GM18519 (cell line): ENCODE data around the gene SLC5A8.
"Not testable (repeated sequence)": the region's sequence is repeated elsewhere in the genome, so short reads cannot be mapped to it uniquely, and the experiment has no call there.

Source experiments
- ATAC-seq: cut with Tn5 transposase; IDR thresholded peaks from one replicate; pipeline ENCODE4 v1.9.1; 2021; ENCODE audit warnings: mild to moderate bottlenecking, moderate library complexity; ENCODE audit not compliant: unreplicated experiment, low FRiP score

SLC5A8 gene

DNA sequence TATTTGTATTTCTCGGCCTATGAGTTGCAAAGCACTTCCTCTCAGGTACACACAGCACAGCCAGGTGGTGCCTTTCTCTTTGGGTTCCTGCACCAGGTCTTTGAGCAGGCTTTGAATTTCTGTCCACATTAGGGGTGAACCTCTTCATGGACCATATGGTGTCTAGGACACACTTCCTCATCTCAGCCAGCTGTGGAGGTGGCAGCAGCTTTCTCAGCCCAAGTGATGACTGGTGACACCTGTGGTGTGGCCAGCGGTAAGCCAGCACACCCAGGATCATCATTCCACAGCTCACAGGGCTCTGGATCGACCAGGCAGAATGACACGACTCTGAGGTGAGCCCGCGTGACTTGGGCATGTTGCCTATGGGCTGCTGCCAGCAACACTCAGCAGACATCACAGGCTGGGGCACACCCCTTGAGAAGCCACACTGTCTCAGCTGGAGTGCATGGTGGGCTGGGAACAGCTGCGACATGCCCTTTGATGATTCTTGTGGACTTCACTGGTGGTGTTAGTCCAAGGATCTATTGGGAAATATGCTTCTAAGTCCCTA lies 36.8 kb downstream of the SLC5A8 start:
- ATAC-seq = no peak

DNA sequence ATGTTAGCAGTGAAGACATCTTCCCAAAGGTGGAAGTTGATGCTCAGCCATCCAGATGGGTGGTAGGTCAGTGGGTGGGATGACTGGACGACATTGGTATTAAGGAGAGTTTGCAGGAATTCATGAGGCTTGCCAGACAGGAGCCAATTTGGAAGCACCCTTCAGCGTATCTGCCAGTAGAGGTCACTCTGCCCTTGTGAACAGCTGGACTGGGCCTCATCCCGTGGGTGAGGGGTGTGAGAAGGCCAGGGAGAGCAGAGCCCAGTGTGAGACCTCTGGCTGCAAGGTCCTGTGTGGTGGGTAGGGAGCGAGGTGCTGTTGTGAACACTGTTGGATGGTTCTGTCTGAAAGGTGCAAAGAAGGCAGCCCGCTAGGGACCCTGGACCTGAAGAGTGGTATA lies 37.7 kb downstream of the SLC5A8 start:
- ATAC-seq = no peak

DNA sequence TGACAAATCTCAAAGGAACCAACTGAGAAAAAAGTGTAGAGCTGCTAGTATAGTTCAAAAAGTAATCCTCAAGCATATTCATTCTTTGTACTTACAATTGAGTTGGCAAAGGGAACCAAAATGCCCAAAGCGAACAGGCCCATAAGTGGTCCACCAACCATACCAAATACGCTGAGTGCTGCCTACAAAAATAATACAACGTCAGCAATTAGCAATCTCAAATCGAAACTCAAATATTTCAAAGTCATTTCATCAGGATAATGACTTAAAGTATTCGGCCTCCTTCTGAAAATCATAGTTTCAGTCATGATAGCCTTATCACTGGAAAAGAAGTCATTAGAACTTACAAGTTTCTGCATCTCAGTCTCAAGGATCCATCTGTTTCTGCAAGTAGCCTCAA lies 42.0 kb downstream of the SLC5A8 start:
- no peak for ATAC-seq

DNA sequence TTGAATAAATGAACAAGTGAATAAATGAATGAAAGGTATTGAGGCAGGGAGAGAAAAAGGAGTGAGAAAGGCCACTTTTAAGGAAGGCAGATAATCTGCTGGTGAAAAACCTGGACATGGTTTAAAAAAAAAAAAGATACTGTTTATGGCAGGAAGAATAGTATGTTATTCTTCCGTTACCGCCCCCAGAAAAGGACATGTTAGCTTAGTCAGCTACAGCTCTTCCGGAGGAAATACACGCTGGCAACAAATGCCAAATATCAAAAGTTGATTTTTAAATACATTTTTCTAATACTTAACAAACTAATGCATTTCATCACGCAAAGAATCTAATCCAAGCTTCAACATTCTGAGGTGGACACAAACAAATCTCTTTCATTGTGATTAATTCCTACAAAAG lies 43.2 kb downstream of the SLC5A8 start:
- no peak for ATAC-seq

DNA sequence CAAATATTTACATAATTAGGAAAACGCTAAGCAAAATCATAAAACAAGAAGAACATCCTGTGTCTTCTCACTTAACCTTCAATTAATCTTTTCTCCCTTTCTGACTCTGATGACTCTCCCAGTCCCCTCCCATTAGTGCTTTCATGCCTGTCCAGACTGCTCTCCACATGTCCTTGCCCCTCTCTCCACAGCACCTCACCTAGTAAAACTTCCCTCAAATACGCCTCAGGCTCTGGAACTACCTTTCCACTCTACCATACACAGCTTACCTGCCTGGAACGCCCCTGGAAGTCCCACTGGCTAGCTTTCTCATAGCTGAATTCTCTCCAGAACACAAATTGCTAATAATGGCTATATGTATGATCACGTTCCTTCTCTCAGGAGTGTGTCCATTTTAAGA lies 44.7 kb downstream of the SLC5A8 start:
- ATAC-seq = no peak

DNA sequence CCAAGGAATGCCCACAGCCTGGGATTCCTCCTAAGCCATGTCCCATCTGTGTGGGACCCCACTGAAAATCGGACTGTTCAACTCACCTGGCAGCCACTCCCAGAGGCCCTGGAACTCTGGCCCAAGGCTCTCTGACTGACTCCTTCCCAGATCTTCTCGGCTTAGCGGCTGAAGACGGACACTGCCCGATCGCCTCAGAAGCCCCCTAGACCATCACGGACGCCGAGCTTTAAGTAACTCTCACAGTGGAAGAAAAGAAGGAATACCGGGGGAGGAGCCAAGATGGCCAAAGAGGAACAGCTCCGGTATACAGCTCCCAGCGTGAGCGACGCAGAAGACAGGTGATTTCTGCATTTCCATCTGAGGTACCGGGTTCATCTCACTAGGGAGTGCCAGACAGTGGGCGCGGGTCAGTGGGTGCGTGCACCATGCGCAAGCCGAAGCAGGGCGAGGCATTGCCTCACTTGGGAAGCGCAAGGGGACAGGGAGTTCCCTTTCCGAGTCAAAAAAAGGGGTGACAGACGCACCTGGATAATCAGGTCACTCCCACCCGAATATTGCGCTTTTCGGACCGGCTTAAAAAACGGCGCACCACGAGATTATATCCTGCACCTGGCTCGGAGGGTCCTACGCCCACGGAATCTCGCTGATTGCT lies 64.1 kb downstream of the SLC5A8 start:
- ATAC-seq = not testable (repeated sequence)

DNA sequence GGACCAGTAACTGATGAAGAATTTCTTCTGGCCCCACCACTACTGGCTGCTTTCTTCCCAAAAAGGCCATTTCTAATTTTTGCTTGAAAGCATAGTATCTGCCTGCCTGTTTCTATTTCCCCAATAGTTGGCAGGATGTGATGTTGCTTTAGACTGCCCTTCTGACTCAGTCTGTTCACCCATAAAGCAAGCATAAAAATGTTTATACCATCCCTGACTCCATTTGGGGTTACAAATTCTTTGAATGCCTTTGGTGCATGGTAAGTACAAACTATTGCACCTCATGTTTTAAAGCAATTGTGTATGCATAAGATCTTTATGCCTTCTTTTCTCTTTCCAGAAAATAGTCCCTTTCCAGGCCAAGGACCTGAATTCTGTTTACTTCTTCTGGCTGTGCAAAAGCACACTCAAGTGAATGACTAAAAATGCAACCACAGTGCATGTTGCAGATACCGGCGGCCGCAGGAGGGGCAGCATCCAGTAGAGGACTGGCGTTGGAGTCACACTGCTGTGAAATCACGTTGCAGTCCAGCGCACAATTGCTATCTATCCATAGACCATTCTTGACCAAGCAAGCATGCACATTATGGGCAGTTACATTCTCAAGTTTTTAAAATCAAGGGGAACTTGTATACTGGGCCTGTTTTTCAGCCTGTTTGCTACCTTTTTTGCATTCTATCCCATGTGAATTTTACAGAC lies 82.4 kb downstream of the SLC5A8 start:
- no peak for ATAC-seq

DNA sequence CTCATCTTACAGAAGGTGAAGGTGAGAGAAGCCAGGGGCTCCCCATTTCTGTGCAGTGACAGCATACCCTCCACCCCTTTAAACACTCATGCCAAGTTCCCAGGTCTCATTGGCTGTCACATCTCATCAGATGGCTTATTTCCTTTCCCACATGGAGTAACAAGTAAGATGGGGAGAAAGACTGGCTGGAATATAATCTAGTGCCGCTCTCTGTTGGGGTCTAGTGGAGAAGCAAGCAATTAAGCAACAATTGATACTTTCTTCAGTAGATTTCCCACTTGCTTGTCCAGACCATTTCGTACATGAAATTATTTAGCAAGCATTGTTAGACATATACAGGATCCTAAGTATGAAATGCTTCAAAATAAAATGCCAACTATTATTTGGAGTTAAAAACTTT lies 92.2 kb downstream of the SLC5A8 start:
- no peak for ATAC-seq

DNA sequence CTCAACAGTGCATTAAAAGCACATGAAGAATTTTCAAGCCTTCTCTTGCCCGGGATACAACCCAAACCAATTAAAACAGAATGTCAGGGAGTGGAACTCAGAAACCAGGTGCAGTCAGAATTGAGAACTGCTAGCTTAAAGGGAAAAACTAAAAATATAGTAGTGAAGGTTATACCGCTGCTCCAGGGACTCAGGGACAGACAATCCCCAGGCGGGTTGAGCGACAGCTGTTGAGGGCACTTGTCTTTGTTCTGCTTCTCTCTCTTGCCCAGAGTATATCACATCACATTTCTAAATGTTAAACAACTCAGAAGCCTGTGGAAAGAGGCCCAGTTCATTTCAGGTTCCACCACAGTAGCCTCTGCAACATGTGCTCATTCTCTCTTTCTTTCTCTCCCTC lies 93.1 kb downstream of the SLC5A8 start:
- no peak for ATAC-seq

DNA sequence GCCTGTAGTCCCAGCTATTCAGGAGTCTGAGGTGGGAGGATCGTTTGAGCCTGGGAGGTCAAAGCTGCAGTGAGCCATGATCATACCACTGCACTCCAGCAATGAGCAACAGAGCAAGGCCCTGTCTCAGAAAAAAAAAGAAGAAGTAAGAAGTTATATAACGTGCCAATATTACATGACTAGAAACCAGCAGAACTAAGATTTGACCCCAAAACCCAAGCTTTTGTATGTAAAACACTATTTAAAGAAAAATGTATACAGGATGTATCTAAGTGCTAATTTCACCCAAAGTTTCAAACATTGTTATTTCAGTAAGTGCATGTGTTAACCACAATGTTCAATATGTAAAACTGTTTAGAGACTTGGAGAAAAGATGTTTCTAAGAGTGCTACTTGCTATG lies 94.7 kb downstream of the SLC5A8 start:
- no peak for ATAC-seq

DNA sequence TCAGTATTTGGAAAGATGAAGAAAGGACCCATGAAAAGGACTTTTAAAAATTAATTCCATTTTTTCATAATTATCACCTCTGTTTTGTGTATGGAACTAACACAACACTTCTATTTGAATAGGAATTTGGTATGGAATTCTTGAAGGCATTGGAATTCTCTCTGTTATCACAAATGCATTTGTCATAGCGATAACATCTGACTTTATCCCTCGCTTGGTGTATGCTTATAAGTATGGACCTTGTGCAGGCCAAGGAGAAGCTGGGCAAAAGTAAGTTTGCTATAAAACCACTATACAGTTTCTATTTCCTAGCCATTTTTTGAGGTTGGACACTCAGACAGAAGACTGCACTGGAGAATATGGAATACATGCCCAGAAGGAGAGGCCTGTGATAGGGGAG lies 98.6 kb downstream of the SLC5A8 start:
- ATAC-seq = no peak

DNA sequence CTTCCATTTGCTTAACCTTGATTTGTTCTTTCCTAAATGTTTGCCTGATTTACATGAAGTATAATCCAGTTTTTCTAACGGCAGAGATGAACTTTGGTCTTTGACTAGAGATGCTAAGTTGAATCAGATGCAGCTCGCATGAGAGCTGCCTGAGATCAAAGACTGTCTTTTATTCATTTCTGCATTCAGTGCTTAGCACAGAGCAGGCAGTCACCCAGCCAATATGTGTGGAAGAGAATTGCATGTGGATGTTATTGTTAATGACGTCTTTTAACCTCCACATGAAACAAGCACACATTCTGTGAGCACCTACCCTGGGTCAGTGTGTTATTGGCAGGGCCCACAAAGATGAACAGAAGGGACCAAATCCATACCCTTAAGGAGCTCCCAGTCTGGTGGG lies 99.2 kb downstream of the SLC5A8 start:
- no peak for ATAC-seq

DNA sequence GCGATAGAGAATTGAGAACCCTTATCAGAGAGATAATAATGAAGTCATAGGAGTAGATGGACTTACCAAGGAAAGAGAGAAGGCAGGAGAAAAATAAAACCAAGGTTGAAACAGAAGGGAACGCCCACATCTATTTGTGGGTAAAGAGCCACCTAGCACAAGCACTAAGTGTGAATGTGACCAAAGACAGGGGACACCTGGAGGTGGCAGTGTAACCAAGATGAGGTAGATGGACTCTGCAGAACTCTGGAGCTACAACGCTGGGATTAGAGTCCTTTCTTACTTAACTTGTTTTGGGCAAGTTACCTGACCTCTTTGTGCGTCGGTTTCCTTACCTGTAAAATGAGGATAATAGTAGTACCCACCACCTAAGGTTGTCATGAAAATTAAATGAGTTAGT lies 101.9 kb downstream of the SLC5A8 start:
- ATAC-seq = no peak

DNA sequence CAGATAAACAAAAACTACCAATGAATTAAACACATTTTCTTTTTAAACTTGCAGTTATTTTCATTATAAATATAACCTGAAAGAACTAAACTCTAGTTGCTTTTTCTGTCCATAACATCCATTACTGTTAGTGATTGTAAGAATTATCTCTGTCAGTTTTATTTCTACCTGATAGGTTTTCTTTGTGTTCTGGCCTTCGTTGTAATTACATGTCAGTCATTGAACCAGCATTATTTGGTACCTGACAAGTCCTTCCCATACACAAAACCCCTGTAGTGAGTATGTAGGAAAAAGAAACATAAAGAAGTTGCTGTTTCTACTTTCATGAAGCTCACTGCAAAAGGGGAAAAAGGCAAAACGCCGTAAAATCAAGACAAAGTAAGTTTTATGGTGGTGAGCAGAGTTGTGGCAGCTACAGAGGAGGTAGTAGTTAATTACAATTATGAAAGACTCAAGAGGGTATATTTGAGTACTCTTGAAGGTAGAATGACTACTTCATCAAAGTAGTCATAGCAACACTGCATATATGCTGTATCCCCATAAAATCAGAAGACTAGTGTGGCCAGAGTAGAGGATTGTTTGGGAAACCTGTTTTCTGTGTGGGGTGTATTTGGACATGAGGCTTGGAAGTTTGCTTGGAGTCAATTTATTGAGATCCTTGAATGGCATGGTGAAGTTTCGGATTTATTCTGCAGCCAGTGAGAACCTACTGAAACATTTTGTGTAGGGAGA lies 102.8 kb downstream of the SLC5A8 start:
- ATAC-seq = no peak
